Gastrocnemius medialis (tissue), 4 donors: Measurements from ENCODE around the gene ZNF562. TPM values are rescaled to one million over a fixed set of nuclear protein-coding genes. Genes with fewer than 3 reads are reported as not detected.

ENCODE experiments used
- ATAC-seq, 2 donors: fragments of 150-250 bp; one replicate each; pipeline ENCODE4 v1.9.1; 2016
- DNase-seq, 2 donors: peaks; one replicate each; pipeline ENCODE4 v3.0.0-alpha.2; 2019
- H3K27ac ChIP-seq, 4 donors: fragments of 200-600 bp; sonication (generic); 1 replicate in 1 of 4; 2 replicates in 3 of 4; pipeline ENCODE4 v1.5.1; 2016 to 2018; ENCODE audit warnings: mild to moderate bottlenecking in 2 of 4, moderate library complexity in 1 of 4
- H3K27me3 ChIP-seq, 3 donors: fragments of 200-600 bp; sonication (generic) in 2 of 3; 1 replicate in 1 of 3; 2 replicates in 2 of 3; pipeline versions ENCODE4 v1.5.1 to v1.6.0; 2016 to 2019; ENCODE audit warnings: mild to moderate bottlenecking in 1 of 3, moderate library complexity in 1 of 3
- H3K36me3 ChIP-seq, 2 donors: fragments of 200-600 bp; sonication (generic) in 1 of 2; one replicate each; pipeline ENCODE4 v1.5.1; 2017 to 2018
- H3K4me1 ChIP-seq, 2 donors: fragments of 200-600 bp; sonication (generic) in 1 of 2; one replicate each; pipeline ENCODE4 v1.5.1; 2016 to 2017; ENCODE audit warnings: mild to moderate bottlenecking in 2 of 2
- H3K4me3 ChIP-seq, 4 donors: fragments of 200-600 bp; sonication (generic) in 3 of 4; 1 replicate in 1 of 4; 2 replicates in 3 of 4; pipeline ENCODE4 v1.5.1; 2016 to 2019; ENCODE audit warnings: mild to moderate bottlenecking in 2 of 4
- H3K9me3 ChIP-seq, 3 donors: fragments of 200-600 bp; sonication (generic) in 2 of 3; 1 replicate in 1 of 3; 2 replicates in 2 of 3; pipeline ENCODE4 v1.5.1; 2016 to 2019
- CTCF ChIP-seq, 5 experiments: fragments of 450-650 bp in 3 of 5; fragments of 200-600 bp in 2 of 5; sonication (generic) in 2 of 5; IDR thresholded peaks in 4 of 5; conservative IDR thresholded peaks in 1 of 5; 1 replicate in 4 of 5; 2 replicates in 1 of 5; pipeline ENCODE4 v1.5.1; 2016 to 2019; ENCODE audit warnings: antibody characterized with exemption in 5 of 5, mild to moderate bottlenecking in 3 of 5, moderate library complexity in 3 of 5
- POLR2A ChIP-seq, 2 donors: fragments of 450-650 bp; IDR thresholded peaks; one replicate each; pipeline ENCODE4 v1.6.1; 2017; ENCODE audit warnings: antibody characterized with exemption in 2 of 2, mild to moderate bottlenecking in 2 of 2, moderate library complexity in 2 of 2
- in situ Hi-C, 4 donors: fragments of 200-750 bp; cut with MboI; loops; one replicate each; pipeline versions ENCODE4 v1.15.0 to v1.8.0; 2017; ENCODE audit warnings: low sequenced_read_pairs in 4 of 4
- intact Hi-C: fragments of 100-400 bp; cut with DNase I; formaldehyde crosslinking; loops from one replicate; pipeline ENCODE4 v1.15.1; 2023; ENCODE audit warnings: low total_unique reads
- total RNA-seq, 4 donors: library from RNA; depleted of rRNA; stranded (reverse); fragments of >200 nt; gene quantifications; one replicate each; pipeline versions ENCODE4 v1.1.0 to v1.2.3, GENCODE V29; 2016

The ZNF562 gene
- total RNA-seq, 4 donors from 2014 or later: 3.0 to 8.1 (median 6.6) TPM

GRCh38 chr19:9673912-9674662, 813 bp downstream of the ZNF562 start:
- in situ Hi-C loops: no loop called here
- H3K27ac ChIP-seq: peak overlapping the region; percentile 81 to 88 (median 86)
- no peak for TF ChIP-seq CTCF (IDR thresholded peaks at IDR 0.05 in 4 of 5, conservative IDR thresholded peaks at IDR 0.05 in 1 of 5)
- no peak for TF ChIP-seq POLR2A (IDR thresholded peaks at IDR 0.05)
- H3K36me3 ChIP-seq: peaks cover 0 to 16% of the 10 kb centered on the region in 2 donors
- DNase-seq (no peak), ATAC-seq (no peak)
- peaks cover 0 to 6% (median 3%) of the 10 kb centered on the region in 3 donors for H3K9me3 ChIP-seq
- no peaks in the 10 kb centered on the region for H3K27me3 ChIP-seq
- intact Hi-C loops: loop anchor here (1.0 to 2.0 kb wide), 2 partner anchors 53 to 94 kb away; partner anchors contain the start of genes ZNF561 and ZNF846
- H3K4me1 ChIP-seq: no peaks in the 10 kb centered on the region
- H3K4me3 ChIP-seq: peak overlapping the region; percentile 66 to 90 (median 70)

GRCh38 chr19:9672893-9673292, 2.0 kb downstream of the ZNF562 start:
- H3K9me3 ChIP-seq: peaks cover 0 to 13% (median 3%) of the 10 kb centered on the region in 3 donors

GRCh38 chr19:9671655-9672054, 3.2 kb downstream of the ZNF562 start:
- no peak for DNase-seq
- ATAC-seq: no peak
- in situ Hi-C loops (no loop called here), intact Hi-C loops (no loop called here)
- Histone ChIP-seq H3K4me3 (no peak overlapping the region), H3K27ac (no peak overlapping the region), H3K9me3 (peaks cover 0 to 13% (median 3%) of the 10 kb centered on the region in 3 donors), H3K36me3 (peaks cover 0 to 16% of the 10 kb centered on the region in 2 donors), H3K27me3 (no peaks in the 10 kb centered on the region), H3K4me1 (no peaks in the 10 kb centered on the region)
- TF ChIP-seq CTCF (IDR thresholded peaks at IDR 0.05 in 4 of 5, conservative IDR thresholded peaks at IDR 0.05 in 1 of 5) (no peak), POLR2A (IDR thresholded peaks at IDR 0.05) (no peak)

More at GRCh38 chr19:9672893-9673292, 2.0 kb downstream of the ZNF562 start:
- Histone ChIP-seq H3K4me3 (no peak overlapping the region), H3K27ac (no peak overlapping the region), H3K4me1 (no peaks in the 10 kb centered on the region), H3K36me3 (peaks cover 0 to 16% of the 10 kb centered on the region in 2 donors), H3K27me3 (no peaks in the 10 kb centered on the region)
- intact Hi-C loops (no loop called here), in situ Hi-C loops (no loop called here)
- DNase-seq (no peak), ATAC-seq (no peak)
- TF ChIP-seq POLR2A (IDR thresholded peaks at IDR 0.05): no peak
- TF ChIP-seq CTCF (IDR thresholded peaks at IDR 0.05 in 4 of 5, conservative IDR thresholded peaks at IDR 0.05 in 1 of 5): no peak

- Histone ChIP-seq H3K36me3 (peaks cover 0 to 16% of the 10 kb centered on the region in 2 donors), H3K27me3 (no peaks in the 10 kb centered on the region), H3K9me3 (peaks cover 0 to 7% (median 3%) of the 10 kb centered on the region in 3 donors), H3K4me3 (no peak overlapping the region), H3K4me1 (no peaks in the 10 kb centered on the region), H3K27ac (no peak overlapping the region)
- DNase-seq: no peak
- in situ Hi-C loops: no loop called here
- ATAC-seq: no peak
- intact Hi-C loops: no loop called here
- TF ChIP-seq POLR2A (IDR thresholded peaks at IDR 0.05) (no peak), CTCF (IDR thresholded peaks at IDR 0.05 in 4 of 5, conservative IDR thresholded peaks at IDR 0.05 in 1 of 5) (no peak)
These were observed 6.4 kb downstream of the ZNF562 start for GRCh38 chr19:9668544-9668943.
